Measurements from ENCODE around the gene TFF2.
A peak's percentile ranks its signal among the peaks of the same experiment; 100 is the strongest.

TFF2 gene

DNA sequence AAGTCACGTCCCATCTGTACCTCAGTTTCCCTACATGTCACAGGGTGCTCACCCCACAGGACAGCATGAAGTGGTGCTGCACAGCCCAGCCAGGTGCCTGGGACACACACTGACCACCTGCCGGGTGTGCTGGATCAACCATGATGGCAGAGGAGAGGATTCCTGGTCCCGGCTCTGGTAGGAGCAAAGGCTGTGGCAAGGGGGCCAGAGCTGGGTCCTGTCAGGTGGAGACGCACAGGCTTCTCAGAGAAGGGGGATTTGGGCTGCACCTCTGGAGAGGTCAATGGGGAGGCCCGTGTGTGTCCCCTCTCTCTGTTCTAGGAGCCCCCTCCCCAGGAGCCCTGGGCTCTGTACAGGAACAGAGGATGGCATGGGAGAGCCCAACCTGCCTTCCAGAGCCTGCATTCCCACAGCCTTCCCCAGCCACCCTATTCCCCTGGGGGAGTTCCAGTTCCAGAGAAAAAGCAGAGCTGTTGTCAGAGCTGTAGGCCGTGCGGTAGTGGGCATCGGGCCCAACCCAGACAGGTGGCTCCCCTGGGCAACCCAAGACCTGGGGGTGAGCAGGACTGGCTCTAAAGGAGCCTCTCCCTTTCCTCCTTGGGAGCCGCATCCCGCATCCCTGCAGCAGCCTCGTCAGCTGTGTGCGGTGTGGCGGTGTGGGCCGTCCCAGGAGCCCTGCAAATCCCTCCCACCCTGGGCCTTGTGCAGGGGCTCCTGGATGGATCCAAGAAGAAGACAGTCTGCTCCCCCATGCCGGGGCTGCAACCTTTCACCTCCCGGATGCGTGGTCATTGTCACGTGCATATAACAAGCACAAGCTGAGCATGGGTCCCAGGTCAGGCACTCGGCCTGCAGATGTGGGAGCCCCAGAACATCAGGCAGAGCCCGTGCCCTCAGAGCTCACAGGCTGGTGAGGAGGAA is 32.7 kb downstream of the TFF2 start:
- no peak for DNase-seq

DNA sequence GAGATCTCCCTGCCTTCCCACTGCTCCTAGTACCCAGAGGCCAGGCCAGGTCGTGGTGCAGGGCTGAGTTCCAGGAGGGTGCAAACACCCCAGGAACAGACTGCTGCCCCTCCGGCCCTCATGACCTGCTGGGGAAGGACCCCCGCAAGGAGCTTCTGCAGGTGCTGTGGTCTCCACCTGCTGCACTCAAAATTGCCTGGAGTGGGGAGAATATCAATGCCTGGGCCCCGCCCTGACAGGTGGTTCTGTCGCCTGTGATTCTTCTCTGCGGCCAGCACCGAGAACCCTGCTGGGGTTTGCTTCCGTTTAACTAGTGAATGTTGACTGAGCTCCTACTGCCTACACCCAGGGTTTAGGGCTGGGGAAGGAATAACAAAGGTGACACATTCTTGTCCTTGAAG is 33.5 kb downstream of the TFF2 start:
- DNase-seq: no peak

DNA sequence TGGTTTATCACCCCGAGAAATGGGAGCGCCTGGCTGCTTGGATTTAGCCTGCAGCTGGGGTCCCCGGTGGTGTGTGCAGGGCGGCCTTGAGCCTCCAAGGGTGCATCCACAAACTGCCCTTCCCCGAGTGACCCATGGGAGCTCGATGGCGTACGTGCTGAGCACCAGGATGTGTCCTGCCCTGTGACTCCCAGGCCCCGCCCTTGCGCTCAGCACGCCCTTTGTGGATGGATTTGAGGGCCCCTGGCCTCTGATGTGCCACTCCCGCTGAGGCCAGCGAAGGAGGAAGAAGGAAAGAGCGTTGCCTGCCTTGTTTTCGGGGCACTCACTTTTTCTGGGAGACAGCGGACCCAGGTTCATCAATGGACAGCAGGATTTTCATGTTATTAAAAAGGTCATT is 33.9 kb downstream of the TFF2 start:
- DNase-seq: no peak

DNA sequence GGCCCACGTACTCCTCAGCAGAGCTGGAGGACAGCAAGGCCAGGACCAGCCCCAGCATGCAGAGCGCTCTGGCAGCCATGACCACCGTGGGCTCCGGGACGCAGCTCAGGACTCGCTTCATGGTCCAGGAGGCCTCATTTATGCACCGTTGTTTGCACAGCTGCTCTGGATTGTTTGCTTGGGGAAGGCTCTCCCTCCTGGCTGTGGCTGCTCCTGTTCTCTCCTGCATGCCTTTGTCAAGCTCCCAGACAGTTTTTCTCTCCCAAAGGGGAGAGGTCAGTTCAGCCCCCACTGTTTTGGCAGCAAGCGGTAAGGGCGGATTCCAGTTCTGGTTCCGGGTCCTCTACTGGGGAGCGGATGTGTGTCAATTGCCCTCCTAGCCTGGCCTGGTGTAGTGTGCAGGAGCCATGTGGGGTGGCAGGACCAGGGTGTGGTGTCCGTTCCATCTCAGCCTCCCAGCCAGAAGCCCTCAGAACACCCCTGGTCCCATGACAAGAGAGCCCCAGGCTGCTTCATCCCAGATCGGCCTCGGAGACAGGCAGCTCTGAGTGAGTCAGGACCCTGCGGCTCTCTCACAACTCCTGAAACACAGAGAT is 35.4 kb downstream of the TFF2 start, which contains the start of gene TFF3:
Gene TFF3, minus strand, starts transcription at position 114 of the 596 bp plus-strand sequence. Its CDS starts 35 bp downstream, at position 79.
- no peak for DNase-seq

DNA sequence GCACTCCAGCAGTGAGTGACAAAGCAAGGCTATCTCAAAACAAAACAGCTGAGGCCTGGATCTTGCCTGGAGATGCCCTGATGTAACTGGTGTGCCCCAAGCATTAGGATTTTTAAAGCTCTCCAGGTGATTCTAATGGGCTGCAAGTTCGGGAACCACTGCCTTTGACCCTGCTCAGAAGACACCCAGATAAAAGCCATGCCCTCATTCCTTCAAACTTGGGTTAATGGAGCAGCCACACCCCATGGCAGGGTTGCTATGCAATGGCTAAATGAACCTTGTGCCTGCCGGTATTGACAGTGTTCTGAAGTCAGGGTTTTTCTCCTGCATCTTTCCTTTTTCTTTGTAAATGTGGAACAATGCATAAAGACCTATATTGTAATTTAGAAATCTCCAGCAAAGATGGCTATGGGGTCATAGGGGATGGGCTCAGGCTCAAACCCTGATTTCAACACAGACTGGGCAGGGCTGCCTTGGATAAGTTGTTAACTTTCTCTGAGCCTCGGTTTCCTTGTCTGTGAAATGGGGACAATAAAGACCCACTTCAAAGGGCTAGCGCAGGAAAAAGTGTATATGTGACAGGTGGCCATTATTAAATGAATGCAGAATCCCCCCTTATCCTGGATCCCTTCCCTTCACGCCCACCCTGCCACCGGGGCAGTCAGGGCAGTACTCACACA is 36.0 kb downstream of the TFF2 start:
- DNase-seq: no peak

DNA sequence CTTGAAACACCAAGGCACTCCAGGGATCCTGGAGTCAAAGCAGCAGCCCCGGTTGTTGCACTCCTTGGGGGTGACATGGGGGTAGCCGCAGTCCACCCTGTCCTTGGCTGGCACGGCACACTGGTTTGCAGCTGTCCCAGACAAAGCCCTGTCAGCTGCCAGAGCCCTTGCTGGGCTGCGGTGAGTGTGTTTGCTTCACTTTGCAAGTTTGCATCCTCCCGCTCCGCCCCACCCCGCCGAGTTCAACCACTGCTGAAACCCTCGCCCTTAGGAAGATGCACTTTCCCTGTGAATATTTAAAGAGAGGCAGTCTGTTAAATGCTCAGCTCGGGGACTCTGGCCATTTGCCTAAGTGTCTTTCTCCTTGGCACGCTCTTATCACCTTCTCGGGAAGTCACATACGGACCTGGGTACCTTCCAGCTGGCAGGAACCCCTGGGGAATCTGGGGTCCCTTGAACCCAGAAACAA is 37.3 kb downstream of the TFF2 start:
- DNase-seq: no peak

DNA sequence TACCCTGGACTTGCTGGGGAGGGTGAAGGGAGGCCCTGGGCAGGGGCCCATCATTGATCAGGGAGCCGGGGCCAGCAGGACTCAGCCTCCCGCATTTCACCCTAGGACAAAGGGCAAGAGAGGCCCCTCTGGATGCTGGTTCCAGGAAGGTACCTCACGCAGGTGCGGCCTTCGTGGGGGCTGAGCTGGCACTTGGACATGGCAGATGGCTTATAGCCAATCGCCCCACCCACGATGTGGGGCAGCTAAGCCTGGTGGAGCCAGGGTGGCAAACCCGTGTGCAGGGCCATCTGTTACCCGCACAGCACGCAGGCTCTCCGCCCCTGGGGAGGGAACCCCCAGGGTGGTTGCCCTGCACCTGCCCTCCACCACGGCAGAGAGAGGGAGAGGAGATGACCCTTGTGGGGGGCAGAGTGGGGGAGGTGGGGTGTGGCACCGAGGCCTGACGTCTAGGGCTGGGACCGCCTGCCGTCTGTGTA is 38.1 kb downstream of the TFF2 start:
- DNase-seq: no peak

DNA sequence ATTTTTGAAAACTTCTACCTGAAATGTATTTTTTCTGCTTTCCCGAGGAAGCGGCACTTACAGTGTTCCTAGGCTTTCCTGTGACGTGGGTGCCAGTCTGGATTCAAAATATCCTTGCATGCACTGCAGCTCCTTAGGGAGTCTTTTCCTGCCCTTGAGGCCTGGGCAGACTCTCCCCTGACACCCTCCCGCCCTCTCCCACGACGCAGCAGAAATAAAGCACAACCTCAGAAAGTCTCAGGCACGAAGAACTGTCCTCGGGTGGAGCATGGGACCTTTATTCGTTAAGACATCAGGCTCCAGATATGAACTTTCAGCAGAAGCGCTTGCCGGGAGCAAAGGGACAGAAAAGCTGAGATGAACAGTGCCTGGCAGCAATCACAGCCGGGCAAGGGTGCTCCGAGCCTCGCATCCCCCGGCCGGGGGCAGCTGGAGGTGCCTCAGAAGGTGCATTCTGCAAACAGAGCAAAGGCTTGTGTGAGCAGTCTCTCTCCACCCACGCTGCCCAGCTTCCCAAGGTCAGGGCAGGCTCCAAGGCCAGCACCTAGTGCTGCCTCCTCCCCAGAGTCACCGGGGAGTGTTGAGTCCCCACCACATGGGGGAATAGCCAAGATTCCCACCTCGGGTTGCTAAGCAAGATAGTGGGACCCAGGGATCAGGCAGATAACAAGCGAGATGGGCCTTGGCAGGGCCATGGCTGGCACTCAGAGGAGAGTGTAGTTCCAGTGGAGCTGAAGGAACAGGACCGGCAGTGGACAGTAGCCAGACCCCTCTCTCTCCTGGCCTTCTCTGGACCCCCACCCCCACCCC is 38.8 kb downstream of the TFF2 start:
- no peak for DNase-seq

DNA sequence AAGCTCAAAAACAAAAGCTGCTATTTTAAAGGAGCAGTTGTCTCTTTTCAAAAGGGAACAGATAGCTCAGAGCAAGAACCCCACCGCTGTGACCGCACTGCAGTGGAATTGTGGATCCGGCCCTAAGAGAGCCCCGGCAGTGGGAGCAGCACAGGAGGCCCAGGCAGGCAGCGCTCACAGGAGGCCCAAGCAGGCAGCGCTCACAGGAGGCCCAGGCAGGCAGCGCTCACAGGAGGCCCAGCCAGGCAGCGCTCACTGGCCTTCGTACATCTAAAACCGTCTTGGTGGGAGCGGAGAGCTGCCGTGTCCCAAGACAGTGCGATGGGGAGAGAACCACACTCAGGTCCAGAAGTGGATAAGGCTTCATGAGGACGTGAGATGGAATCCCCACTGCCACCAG is 39.6 kb downstream of the TFF2 start:
- no peak for DNase-seq

DNA sequence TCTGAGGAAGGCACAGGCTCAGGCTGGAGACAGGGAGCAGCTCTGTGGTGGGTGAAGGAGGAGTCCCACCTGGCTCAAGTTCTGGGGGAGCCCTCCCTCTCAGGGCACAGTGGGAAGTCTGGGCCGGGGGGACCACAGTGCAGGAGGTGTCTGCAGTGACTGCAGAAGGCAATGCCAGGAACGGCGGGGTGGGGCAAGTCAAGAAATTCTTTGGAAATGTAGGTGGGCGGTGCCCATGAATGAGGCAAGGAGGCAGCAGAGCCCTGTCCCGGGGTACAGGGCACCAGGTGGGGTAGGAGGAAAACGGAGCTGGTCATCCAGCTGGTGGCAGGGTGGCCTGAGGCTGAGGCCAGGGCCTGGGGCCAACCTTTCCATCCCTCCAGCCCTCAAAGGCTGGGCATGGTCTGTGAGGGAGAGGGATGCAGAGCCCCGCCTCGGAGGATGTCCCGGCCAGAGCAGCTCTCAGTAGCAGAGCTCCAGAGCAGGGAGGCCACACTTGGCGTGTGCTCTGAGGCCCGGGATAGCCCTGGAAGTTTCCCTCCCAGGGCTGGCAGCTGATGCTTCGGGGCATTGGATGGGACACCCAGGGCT is 40.3 kb downstream of the TFF2 start:
- no peak for DNase-seq

DNA sequence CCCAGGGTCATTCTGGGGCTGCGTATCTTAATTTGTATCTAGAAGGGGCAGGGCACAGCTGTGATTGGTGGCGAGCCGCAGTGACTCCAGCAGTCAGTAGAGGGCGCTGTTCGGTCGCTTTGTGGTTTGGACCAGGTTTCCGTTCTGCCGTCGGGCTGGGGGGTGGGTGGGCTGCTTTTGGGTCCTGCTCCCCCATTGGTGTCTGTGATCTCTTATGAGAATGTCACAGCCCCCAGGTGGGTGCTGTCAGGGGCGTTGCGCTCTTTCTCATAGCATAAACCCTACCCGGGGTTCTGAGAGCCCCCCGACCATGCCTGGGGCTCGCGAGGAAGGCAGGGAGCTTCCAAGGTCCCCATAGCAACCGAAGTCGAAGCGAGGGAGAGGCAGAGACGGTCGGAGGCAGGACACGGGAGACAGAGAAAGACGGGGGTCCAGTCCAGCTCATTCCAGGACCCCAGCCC is 41.0 kb downstream of the TFF2 start:
- DNase-seq: peak; percentile 62

DNA sequence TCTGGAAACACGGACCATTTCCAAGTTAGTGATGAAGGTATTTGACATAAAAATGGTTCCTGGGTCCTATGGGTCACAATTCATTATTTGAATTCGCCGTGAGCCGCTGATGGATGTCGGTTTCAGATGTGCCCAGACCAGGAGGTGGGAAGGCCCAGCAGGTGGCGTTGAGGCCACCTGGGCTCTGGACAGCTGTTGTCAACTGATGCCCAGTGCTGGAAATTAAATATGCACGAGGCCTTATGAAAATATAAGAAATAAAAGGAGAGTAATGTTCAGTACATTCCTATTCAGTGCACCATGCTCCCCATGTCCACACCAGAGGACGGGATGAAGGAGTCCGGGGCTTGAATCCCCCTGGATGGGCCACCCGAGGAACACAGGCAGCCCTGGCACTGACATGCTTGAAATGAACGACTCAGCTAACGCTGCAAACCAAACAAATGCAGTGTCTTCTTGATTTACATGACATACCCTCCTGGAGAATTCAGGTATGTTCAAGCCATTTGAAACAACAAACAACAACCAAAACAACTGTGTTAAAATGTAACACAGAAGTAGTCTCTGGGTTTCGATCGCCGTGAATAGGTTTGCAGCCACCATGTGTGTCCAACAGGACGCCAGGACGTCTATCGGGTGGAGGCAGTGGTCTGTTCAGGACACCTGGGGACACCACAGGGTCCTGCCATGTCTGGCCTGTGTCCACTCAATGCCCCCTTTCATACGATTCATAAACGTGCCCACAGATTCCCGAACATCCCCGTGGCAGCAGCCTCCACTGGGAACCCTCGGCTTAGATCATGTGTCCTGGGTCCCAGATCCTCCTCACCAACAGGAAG is 41.7 kb downstream of the TFF2 start:
- no peak for DNase-seq

DNA sequence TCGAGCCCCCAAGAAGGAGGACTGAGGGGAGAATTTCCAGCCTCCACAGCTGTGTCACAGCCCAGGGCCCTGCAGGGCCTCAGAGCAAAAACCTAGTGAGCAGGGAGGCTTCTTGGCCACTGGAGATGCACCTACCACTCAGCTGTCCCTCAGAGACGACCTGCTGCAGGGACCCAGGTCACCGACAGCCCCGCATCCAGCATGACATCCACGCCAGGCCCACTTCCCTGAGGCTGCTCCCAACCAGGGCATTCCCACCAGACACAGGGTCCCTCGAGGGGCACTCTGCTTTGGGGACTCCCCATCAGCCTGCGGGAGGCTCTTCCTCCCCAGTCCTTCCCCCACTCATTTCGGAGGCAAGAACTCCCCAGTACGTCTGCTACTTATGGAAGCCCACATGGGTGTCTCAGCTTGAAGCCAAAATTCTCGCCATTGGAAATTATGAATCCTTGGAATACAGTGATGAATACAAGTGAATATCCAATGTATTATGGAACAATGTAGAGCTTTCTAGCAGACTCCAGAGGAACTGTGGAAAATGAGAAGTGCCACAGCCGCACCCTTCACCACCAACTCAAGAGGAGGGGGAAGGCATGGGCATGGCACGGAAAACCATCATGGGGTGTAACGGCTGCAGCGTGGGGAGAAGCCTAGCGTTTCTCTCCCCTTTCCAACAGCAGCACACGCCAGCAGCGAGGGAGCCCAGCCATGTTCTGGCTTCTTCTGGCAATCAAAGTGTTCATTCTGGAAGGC is 42.5 kb downstream of the TFF2 start:
- no peak for DNase-seq

DNA sequence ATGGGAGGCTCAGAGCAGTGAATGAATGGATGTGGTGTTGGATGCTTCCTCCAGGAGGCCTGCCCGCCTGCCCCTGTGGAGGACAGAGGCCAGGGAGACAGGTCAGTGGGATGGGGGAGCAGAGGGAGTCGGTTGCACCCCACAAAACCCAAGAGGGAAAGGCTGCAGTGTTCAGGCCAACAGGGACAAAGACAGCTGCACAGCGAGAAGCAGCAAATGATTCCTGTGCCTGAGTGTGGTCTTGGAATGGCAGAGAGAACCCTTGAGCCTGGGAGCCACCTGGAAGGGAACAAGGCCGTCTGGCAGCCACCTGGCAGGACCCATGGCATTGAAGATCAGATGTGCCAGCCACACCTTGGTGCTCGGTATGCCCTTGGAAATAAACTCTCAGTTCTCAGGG is 43.7 kb downstream of the TFF2 start:
- DNase-seq: no peak

DNA sequence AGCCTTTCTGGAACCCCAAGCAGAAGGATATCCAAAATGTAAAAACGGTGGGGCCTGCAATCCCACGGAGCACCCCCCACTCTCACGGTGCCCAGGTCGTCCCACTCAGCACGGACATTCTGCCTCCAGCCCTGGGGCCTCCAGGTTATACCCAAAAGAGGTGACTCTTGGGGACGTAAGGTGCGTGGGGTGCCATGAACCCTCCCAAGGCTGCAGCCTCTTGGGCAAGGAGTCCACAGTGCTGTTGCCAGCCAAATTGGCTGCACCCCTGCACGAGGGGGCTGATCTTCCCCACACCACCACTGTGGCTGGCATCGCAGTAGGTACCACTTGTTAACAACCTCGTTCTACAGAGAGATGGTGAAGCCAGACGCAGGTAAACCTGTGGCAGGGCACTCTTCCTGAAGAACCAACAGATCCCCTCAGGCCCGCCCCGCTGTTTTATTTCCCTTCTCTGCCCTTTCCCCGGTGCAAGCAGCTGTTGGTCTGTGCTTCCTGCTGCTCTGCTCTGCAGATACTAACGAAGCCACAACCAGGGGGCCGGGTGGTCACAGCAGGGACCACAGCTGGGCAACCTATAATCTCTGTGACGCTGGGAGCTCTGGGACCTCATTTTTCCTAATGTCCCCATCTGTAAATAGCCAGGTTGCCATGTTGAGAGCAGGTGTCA is 44.3 kb downstream of the TFF2 start:
- no peak for DNase-seq

DNA sequence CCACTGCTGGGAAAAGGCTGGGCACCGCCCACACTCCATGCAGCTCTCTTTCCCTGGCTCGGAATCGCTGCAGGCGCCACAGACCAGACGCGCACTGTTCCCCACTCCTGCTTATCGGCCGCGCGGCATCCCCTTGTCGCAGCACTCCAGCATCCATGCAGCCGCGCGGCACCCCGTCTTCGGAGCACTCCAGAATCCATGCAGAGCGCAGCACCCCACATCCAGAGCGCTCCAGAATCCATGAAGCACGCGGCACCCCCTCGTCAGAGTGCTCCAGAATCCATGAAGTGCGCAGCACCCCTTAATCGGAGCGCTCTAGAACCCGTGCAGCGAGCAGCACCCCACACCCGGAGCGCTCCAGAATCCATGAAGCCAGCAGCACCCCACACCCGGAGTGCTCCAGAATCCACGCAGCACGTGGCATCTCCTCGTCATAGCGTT is 45.1 kb downstream of the TFF2 start:
- no peak for DNase-seq

DNA sequence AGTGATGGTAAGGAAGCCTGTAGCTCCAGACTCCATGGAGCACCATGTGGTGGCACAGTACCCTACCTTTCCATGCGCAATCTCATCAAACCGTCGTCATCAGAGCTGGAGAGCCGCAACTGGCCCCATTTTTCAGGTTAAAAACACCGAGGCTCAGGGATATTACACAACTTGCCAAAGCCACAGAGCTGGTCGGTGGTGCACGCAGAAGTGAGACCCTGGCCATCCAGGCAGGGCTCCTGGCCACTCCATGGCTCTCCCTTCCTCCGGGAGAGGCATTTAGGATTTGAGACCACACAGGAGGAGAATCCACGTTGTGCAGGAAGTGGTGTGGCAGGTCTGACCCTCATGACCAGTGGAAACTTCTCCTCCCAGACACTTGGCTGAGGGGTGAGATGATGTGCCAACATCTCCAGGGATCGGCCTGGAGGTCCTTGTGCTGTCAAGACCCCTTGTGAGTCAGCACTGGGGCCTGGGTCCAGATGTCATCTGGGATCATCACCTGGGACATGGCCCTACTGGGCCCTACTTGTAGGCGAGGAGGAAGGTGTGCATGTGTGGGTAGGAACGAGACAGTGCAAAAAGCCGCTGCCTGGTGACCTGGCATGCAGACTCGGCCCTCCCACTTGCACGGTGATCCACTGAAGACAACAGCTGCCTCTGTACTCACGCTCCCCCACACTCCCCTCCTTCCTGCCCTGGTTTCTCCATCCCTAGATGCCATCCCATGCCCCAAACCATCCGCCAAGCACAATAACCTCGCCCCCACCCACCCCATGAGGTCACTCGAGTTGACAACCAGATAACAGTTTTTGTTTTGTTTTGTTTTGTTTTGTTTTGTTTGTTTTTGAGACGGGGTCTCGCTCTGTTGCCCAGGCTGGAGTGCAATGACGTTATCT is 46.0 kb downstream of the TFF2 start:
- DNase-seq: no peak

DNA sequence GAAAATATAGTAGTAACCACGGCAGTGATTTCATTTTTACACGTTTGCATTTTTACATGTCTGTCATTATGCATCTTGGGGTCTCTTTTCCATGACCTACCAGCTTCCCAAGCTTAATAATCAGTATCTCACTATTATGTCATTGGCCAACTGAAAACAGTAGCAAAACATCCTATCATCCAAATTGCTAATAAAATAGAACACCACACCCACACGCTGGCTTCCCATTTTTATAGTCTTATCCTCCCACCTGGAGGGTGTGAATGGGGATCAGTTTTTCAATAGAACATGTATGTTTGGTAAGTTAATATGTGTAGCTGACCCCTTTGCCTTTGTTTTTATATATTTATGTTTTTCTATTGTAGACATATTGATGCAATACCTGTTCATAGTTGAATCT is 47.4 kb downstream of the TFF2 start:
- DNase-seq: no peak

DNA sequence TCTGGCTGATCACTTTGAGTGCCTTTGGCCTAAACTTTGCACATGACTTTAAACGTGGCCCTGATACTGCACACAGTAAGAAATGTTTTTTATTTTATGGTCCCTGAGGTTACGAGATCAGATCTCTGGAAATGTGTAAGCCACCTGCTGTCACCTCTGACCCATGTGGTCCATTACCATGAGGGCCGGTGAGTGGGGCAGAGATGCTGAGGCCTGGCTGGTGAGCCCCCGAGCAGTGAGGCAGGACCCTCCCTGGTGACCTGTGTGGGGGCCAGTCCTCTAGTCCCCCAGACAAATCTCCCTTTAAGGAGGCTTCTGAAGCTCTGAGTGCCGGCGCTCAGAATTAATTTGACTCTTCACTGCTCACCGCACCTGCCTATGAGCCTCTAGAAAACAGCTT is 48.0 kb downstream of the TFF2 start:
- no peak for DNase-seq
